ENCODE data around the gene ASMTL. TPM values are rescaled to one million over a fixed set of nuclear protein-coding genes. Genes with fewer than 3 reads are reported as not detected.

Gene ASMTL
- total RNA-seq, 1 donor from 2014 or later, result 27.1 TPM

DNA sequence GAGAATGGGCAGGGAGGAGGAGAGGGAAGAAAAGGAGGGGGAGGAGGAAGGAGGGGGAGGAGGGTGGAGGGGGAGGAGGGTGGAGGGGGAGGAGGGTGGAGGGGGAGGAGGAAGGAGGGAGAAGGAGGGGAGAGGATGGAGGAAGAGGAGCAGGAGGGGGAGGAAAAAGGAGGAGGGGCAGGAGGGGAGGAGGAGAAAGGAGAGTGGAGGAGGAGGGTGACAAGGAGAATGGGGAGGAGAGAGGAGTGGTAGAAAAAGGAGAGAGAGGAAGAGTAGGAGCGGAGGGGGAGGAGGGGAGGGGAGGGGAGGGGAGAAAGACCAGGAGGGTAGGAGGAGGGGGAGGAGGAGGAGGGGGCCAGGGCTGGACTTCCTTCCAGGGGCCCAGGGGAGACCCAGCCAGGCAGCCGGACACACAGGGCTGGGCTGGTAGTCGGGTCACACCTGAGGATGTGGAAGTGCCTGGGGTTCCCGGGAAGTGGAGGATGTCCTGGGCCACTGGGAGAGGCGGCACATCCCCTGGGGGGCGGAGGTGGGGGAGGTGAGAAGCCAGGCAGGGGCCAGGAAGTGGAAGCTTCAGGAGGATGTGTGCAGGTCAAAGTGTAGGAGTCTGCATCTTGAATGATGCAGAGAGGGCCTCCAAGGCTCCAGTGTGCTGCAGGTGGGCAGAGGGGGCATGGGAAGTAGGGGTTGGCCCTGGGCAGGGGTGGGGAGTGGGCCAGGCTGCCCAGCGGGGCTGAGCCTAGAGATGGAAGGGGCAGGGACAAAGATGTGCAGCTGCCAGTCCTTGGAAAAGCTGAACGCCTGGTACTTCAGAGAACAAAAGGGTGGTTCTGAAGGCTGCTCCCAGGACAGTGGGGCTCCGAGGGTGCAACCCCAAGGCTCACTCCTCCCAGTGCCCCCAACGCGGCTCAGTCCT lies 97.3 kb downstream of the ASMTL start:
- H3K36me3 ChIP-seq, result peaks cover 0 to 21% of the 10 kb centered on the region in 2 donors
- no peaks in the 10 kb centered on the region for H3K27me3 ChIP-seq
- intact Hi-C loops (cut with DNase I), result no loop called here
- TF ChIP-seq, protein P1, sequence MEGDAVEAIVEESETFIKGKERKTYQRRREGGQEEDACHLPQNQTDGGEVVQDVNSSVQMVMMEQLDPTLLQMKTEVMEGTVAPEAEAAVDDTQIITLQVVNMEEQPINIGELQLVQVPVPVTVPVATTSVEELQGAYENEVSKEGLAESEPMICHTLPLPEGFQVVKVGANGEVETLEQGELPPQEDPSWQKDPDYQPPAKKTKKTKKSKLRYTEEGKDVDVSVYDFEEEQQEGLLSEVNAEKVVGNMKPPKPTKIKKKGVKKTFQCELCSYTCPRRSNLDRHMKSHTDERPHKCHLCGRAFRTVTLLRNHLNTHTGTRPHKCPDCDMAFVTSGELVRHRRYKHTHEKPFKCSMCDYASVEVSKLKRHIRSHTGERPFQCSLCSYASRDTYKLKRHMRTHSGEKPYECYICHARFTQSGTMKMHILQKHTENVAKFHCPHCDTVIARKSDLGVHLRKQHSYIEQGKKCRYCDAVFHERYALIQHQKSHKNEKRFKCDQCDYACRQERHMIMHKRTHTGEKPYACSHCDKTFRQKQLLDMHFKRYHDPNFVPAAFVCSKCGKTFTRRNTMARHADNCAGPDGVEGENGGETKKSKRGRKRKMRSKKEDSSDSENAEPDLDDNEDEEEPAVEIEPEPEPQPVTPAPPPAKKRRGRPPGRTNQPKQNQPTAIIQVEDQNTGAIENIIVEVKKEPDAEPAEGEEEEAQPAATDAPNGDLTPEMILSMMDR (IDR thresholded peaks at IDR 0.05), result no peak
- DNase-seq (ENCODE audit: low spot score in 2 of 2), result no peak
- no peaks in the 10 kb centered on the region for H3K4me1 ChIP-seq
- H3K27ac ChIP-seq, result no peak overlapping the region
- H3K9me3 ChIP-seq, result peaks cover 8 to 9% of the 10 kb centered on the region in 2 donors
- no peak overlapping the region for H3K4me3 ChIP-seq

DNA sequence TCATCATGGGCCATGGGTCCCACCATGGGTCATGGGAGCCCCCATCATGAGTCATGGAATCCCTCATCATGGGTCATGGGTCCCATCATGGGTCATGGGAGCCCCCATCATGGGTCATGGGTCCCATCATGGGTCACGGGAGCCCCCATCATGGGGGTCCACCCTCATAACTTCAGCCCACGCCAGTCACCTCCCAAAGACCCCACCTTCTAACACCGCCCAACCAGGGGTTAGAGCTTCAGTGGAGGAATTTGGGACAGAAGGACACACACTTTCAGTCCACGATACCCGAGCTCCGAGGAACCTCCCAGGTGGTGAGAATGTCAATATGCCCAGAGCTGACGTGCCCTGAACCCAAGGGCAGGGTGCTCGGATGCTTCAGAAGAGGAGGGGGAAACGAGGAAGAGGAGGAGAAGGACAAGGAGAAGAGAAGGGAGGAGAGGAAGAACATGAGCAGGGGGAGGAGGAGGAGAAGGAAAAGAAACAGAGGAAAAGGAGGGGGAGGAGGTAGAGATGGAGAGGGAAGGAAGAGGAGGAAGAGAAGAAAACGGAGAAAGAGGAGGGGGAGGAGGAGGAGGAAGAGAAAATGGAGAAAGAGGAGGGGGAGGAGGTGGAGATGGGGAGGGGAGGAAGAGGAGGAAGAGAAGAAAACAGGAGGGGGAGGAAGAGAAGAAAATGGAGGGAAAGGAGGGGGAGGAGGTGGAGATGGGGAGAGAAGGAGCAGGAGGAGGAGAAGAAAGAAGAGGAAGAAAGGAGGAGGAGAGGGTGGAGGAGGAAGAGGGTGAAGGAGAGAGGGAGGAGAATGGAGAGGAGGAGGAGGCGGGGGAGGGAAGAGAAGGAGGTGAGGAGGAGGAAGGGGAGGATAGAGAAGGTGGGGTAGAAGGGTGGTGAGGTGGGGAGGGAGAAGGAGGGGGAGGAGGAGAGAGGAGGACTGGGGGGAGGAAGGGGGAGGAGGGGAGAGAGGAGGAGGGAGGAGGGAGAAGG lies 98.4 kb downstream of the ASMTL start:
- intact Hi-C loops (cut with DNase I), result no loop called here
- Histone ChIP-seq H3K27ac (no peak overlapping the region), H3K36me3 (peaks cover 0 to 16% of the 10 kb centered on the region in 2 donors), H3K4me1 (no peaks in the 10 kb centered on the region), H3K9me3 (peaks cover 8 to 9% of the 10 kb centered on the region in 2 donors), H3K4me3 (no peak overlapping the region), H3K27me3 (no peaks in the 10 kb centered on the region)
- TF ChIP-seq, protein P1 (IDR thresholded peaks at IDR 0.05), result no peak
- DNase-seq (ENCODE audit: low spot score in 2 of 2), result no peak

Other genes starting within 250 kb of the ASMTL start
- 1.1 TPM for gene CRLF2, start 240.3 kb downstream of the ASMTL start, total RNA-seq
- gene CSF2RA, start 184.1 kb downstream of the ASMTL start, total RNA-seq, result not detected
- 71.9 TPM for gene IL3RA, start 116.1 kb downstream of the ASMTL start, total RNA-seq
- gene SLC25A6, start 60.8 kb downstream of the ASMTL start, total RNA-seq, result 535 TPM
- gene P2RY8, start 84.3 kb upstream of the ASMTL start, total RNA-seq, result 2.2 TPM
- 74.0 TPM for gene AKAP17A, start 138.7 kb upstream of the ASMTL start, total RNA-seq
- gene ASMT, start 162.2 kb upstream of the ASMTL start, total RNA-seq, result 37.5 TPM

All from ascending aorta (tissue), 2 donors.